Mammary epithelial cell (primary cell): ENCODE data around the gene PCBP3.

Experiments used
- EZH2 ChIP-seq: IDR thresholded peaks from 2 replicates; pipeline ENCODE4 v1.6.1; 2012; ENCODE audit warnings: low read length, inconsistent platforms, borderline replicate concordance
- TF ChIP-seq, protein P1 (sequence below), 2 donors: IDR thresholded peaks in 1 of 2; conservative IDR thresholded peaks in 1 of 2; 2 replicates each; pipeline ENCODE4 v1.5.1; 2011 to 2012; ENCODE audit warnings: inconsistent platforms in 2 of 2, low read length in 2 of 2, mild to moderate bottlenecking in 2 of 2, control low read depth in 1 of 2, low read depth in 1 of 2; ENCODE audit not compliant: insufficient read depth in 1 of 2; ENCODE audit errors: extremely low read depth in 1 of 2

DNA sequence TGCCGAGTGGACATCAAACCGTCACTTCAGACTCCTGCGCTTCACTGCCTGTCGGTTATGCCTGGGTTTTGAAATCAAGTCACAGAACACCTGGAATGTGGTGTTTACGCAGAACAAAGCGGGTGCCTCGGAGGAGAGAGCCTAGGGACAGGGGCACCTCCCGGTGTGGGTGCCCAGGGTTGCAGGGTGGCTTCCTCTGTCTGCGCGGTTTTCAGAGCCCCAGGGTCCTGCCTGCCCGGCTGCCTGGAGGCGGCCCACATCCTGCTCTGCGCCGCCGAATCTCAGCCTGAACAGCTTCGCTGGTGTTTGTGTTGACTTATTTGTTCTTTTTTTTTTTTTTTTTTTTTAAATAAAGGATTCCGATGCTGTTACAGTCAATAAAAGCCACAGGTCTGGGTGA lies 224.6 kb downstream of the PCBP3 start:
- TF ChIP-seq, protein P1, sequence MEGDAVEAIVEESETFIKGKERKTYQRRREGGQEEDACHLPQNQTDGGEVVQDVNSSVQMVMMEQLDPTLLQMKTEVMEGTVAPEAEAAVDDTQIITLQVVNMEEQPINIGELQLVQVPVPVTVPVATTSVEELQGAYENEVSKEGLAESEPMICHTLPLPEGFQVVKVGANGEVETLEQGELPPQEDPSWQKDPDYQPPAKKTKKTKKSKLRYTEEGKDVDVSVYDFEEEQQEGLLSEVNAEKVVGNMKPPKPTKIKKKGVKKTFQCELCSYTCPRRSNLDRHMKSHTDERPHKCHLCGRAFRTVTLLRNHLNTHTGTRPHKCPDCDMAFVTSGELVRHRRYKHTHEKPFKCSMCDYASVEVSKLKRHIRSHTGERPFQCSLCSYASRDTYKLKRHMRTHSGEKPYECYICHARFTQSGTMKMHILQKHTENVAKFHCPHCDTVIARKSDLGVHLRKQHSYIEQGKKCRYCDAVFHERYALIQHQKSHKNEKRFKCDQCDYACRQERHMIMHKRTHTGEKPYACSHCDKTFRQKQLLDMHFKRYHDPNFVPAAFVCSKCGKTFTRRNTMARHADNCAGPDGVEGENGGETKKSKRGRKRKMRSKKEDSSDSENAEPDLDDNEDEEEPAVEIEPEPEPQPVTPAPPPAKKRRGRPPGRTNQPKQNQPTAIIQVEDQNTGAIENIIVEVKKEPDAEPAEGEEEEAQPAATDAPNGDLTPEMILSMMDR (conservative IDR thresholded peaks at IDR 0.05 in 1 of 2, IDR thresholded peaks at IDR 0.05 in 1 of 2; ENCODE audit: extremely low read depth in 1 of 2, insufficient read depth in 1 of 2, low read depth in 1 of 2, low read length in 2 of 2) = no peak
- TF ChIP-seq EZH2 = no peak
